ENCODE data around the gene GDPGP1.

DNA sequence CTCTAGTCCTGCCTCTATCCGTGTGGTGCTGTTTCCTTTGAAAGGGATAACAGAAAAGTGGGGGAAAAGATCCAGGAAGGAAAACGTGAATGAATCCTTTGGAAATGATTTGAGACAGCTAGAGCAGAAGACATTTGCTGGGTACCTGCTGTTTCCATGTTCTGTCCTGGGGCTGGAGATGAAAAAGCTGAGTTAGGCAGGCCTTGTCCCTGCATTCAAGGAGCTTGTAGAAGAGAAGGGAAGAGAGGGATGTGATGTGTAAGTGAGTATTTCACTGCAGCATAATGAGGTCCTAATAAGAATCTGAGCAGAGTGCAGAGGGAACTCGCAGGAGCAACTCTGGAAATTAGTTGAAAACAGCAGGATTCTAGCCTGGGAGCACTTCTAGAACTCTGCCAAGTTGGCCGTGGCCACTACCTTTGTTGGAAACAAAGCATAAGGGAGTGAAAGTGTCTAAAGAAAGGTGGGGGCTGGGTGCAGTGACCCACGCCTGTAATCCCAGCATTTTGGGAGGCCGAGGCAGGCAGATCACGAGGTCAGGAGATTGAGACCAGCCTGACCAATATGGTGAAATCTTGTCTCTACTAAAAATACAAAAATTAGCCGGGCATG lies 46.6 kb upstream of the GDPGP1 start:
- TF ChIP-seq, protein P1, sequence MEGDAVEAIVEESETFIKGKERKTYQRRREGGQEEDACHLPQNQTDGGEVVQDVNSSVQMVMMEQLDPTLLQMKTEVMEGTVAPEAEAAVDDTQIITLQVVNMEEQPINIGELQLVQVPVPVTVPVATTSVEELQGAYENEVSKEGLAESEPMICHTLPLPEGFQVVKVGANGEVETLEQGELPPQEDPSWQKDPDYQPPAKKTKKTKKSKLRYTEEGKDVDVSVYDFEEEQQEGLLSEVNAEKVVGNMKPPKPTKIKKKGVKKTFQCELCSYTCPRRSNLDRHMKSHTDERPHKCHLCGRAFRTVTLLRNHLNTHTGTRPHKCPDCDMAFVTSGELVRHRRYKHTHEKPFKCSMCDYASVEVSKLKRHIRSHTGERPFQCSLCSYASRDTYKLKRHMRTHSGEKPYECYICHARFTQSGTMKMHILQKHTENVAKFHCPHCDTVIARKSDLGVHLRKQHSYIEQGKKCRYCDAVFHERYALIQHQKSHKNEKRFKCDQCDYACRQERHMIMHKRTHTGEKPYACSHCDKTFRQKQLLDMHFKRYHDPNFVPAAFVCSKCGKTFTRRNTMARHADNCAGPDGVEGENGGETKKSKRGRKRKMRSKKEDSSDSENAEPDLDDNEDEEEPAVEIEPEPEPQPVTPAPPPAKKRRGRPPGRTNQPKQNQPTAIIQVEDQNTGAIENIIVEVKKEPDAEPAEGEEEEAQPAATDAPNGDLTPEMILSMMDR (IDR thresholded peaks at IDR 0.05), result no peak
- TF ChIP-seq POLR2A (IDR thresholded peaks at IDR 0.05), result no peak
